ENCODE results near the gene GPATCH8. TPM values are rescaled to one million over a fixed set of nuclear protein-coding genes. Genes with fewer than 3 reads are reported as not detected.
A peak's percentile ranks its signal among the peaks of the same experiment; 100 is the strongest.

GPATCH8 gene
- total and polyA plus RNA-seq, 9 of the 15 experiments (the other 6 are each of a cell fraction or from before 2014, with no cell fraction given) = 10.6 to 29.6 (median 13.2) TPM

DNA sequence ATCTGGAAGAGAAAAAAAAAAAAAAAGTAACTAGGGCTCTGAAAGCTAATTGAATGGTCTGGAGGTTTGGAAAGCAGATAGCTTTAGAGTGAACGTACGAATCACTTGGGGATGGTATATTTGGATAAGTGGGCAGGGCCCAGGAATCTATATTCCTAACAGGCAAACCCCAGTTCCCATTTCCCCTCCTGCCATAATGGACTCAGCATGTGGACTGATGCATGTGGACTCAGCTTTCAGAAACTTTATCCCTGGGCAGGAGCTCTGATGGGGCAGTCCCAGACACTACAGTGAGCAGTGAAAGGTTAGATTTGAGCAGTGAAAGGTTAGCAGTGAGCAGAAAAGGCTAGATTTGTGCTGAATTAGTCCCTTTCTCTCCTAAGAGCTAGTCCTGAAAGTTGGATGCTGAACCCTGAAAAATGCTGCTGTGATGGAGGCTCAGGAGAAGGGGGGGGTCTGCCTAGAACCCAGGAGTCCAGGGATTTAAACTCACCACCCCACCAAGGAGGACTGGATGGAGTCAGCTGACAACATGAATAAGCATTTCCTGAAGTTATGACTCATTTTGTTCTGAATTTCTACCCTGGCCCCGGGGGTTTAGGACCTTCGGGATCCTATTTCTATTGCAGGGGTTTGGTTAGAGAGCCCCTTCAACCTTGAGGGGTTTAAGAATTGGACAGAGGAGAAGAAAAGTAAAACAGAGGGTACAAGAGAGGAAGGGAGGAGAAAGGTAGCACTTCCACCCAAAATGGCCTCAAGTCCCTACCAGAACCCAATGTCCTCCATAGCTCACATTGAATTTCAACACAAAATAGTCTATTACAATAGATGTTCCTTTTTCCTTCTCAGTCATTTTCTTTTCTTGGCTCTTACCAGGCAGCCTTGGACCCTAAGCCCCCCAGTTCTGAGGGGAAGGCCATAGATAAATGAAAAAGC is 43.7 kb upstream of the GPATCH8 start (continued):
- TF ChIP-seq, protein P1, sequence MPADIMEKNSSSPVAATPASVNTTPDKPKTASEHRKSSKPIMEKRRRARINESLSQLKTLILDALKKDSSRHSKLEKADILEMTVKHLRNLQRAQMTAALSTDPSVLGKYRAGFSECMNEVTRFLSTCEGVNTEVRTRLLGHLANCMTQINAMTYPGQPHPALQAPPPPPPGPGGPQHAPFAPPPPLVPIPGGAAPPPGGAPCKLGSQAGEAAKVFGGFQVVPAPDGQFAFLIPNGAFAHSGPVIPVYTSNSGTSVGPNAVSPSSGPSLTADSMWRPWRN (IDR thresholded peaks at IDR 0.05; ENCODE audit: low read depth) = no peak
- TF ChIP-seq RAD51 (IDR thresholded peaks at IDR 0.05; ENCODE audit: borderline replicate concordance, low read depth) = peak; percentile 47; the same call in 1 of the 2 replicates
- TF ChIP-seq, protein P2, sequence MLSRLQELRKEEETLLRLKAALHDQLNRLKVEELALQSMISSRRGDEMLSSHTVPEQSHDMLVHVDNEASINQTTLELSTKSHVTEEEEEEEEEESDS (CRISPR knock-in tag; IDR thresholded peaks at IDR 0.05) = no peak
- TF ChIP-seq ZNF239 (CRISPR knock-in tag; IDR thresholded peaks at IDR 0.05) = no peak
- TF ChIP-seq, protein P3, sequence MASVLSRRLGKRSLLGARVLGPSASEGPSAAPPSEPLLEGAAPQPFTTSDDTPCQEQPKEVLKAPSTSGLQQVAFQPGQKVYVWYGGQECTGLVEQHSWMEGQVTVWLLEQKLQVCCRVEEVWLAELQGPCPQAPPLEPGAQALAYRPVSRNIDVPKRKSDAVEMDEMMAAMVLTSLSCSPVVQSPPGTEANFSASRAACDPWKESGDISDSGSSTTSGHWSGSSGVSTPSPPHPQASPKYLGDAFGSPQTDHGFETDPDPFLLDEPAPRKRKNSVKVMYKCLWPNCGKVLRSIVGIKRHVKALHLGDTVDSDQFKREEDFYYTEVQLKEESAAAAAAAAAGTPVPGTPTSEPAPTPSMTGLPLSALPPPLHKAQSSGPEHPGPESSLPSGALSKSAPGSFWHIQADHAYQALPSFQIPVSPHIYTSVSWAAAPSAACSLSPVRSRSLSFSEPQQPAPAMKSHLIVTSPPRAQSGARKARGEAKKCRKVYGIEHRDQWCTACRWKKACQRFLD (CRISPR knock-in tag; IDR thresholded peaks at IDR 0.05) = 0 out of 2 replicates have a peak, but pooled peaks have one; percentile 34
- no peak for TF ChIP-seq RREB1 (CRISPR knock-in tag; IDR thresholded peaks at IDR 0.05)
- TF ChIP-seq, protein P4, sequence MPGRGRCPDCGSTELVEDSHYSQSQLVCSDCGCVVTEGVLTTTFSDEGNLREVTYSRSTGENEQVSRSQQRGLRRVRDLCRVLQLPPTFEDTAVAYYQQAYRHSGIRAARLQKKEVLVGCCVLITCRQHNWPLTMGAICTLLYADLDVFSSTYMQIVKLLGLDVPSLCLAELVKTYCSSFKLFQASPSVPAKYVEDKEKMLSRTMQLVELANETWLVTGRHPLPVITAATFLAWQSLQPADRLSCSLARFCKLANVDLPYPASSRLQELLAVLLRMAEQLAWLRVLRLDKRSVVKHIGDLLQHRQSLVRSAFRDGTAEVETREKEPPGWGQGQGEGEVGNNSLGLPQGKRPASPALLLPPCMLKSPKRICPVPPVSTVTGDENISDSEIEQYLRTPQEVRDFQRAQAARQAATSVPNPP (IDR thresholded peaks at IDR 0.05; ENCODE audit: borderline replicate concordance, insufficient read depth, insufficient read length) = no peak
- no peak for TF ChIP-seq STAT5A (IDR thresholded peaks at IDR 0.05; ENCODE audit: borderline replicate concordance, low read length)
- TF ChIP-seq EWSR1 (IDR thresholded peaks at IDR 0.05; ENCODE audit: borderline replicate concordance, low read depth, partially characterized antibody) = no peak
- TF ChIP-seq MNT (conservative IDR thresholded peaks at IDR 0.05) = no peak
- no peak for TF ChIP-seq NR4A1 (CRISPR knock-in tag; IDR thresholded peaks at IDR 0.05)
- 0 out of 2 replicates have a peak, but pooled peaks have one; percentile 23 for TF ChIP-seq NR4A1 (tag; IDR thresholded peaks at IDR 0.05)
- TF ChIP-seq ZNF778 (CRISPR knock-in tag; IDR thresholded peaks at IDR 0.05) = no peak
- TF ChIP-seq DACH1 (IDR thresholded peaks at IDR 0.05; ENCODE audit: partially characterized antibody) = peak; percentile 7
- TF ChIP-seq BDP1 (IDR thresholded peaks at IDR 0.05; ENCODE audit: insufficient read depth, insufficient read length) = no peak

Measured in K562 (cell line).